Measurements from ENCODE around the gene SLC41A1. TPM values are rescaled to one million over a fixed set of nuclear protein-coding genes. Genes with fewer than 3 reads are reported as not detected.

SLC41A1 gene
- total RNA-seq, 1 experiment from 2014 or later, result 17.2 TPM

DNA sequence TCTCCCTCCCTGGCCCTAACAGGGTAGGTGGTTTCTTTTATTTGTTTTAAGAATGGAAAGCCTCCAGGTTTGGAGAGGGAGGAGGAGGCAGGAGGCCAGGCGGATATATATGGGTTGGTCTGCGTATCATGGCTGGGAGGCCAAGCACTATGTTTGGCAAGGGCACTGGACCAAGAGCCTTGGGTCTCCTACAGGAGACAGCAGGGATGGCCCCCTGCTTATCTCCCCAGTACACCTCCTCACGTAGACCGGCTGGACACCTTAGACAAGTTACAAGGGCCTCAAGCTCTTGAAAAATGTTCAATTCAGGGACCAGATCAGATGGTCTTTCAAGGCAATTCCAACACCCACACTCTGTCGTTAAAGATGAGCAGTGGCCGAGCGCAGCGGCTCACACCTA lies 10.9 kb downstream of the SLC41A1 start:
- Histone ChIP-seq H2AFZ (ENCODE audit: low read length) (no peak overlapping the region), H3K4me1 (ENCODE audit: insufficient read depth, low read length) (no peaks in the 10 kb centered on the region), H3K36me3 (ENCODE audit: low read depth, low read length) (peaks cover 12% of the 10 kb centered on the region), H3K27ac (ENCODE audit: low read length) (no peak overlapping the region), H3F3A (ENCODE audit: low read length, unreplicated experiment) (no peaks in the 10 kb centered on the region), H3K4me2 (ENCODE audit: low read length) (no peak overlapping the region), H4K20me1 (ENCODE audit: low read length) (peaks cover 4% of the 10 kb centered on the region; the same call in 1 of the 2 replicates), H3K27me3 (ENCODE audit: low read length) (no peaks in the 10 kb centered on the region), H3K9me3 (ENCODE audit: low read length) (no peaks in the 10 kb centered on the region), H3K9me2 (replicated peaks; ENCODE audit: low read length) (no peaks in the 10 kb centered on the region), H3K9ac (ENCODE audit: low read length) (no peak overlapping the region), H3K79me2 (ENCODE audit: low read length) (peaks cover 2% of the 10 kb centered on the region; the same call in 1 of the 2 replicates), H3K4me3 (ENCODE audit: low read length) (no peak overlapping the region)
- no peak for DNase-seq
- TF ChIP-seq CTCF (conservative IDR thresholded peaks at IDR 0.05; ENCODE audit: low read depth, low read length), result no peak
- no peak for TF ChIP-seq EZH2 (IDR thresholded peaks at IDR 0.05; ENCODE audit: low read length, unreplicated experiment)
- no peak for TF ChIP-seq EZH2phosphoT487 (IDR thresholded peaks at IDR 0.05; ENCODE audit: borderline replicate concordance, low read length)
- ATAC-seq, result no peak
- ChIA-PET CTCF (no interaction called here), POLR2A (ENCODE audit: unreplicated experiment) (no interaction called here)
- BruUV-seq (replicated peaks), result no TSS peak
- intact Hi-C loops (cut with micrococcal nuclease), result no loop called here

GRCh38 chr1:205800981-205801703 lies 11.9 kb downstream of the SLC41A1 start:
- Histone ChIP-seq H3K9ac (ENCODE audit: low read length) (no peak overlapping the region), H3K9me2 (replicated peaks; ENCODE audit: low read length) (no peaks in the 10 kb centered on the region), H3K4me3 (ENCODE audit: low read length) (no peak overlapping the region), H3K27me3 (ENCODE audit: low read length) (no peaks in the 10 kb centered on the region), H4K20me1 (ENCODE audit: low read length) (peaks cover 4% of the 10 kb centered on the region; the same call in 1 of the 2 replicates), H3K4me2 (ENCODE audit: low read length) (no peak overlapping the region), H3K27ac (ENCODE audit: low read length) (no peak overlapping the region), H3K9me3 (ENCODE audit: low read length) (no peaks in the 10 kb centered on the region), H2AFZ (ENCODE audit: low read length) (no peak overlapping the region), H3K79me2 (ENCODE audit: low read length) (no peaks in the 10 kb centered on the region), H3K4me1 (ENCODE audit: insufficient read depth, low read length) (no peaks in the 10 kb centered on the region), H3F3A (ENCODE audit: low read length, unreplicated experiment) (no peaks in the 10 kb centered on the region), H3K36me3 (ENCODE audit: low read depth, low read length) (peaks cover 12% of the 10 kb centered on the region)
- intact Hi-C loops (cut with micrococcal nuclease), result no loop called here
- no peak for TF ChIP-seq CTCF (conservative IDR thresholded peaks at IDR 0.05; ENCODE audit: low read depth, low read length)
- TF ChIP-seq EZH2phosphoT487 (IDR thresholded peaks at IDR 0.05; ENCODE audit: borderline replicate concordance, low read length), result no peak
- TF ChIP-seq EZH2 (IDR thresholded peaks at IDR 0.05; ENCODE audit: low read length, unreplicated experiment), result no peak
- ChIA-PET CTCF (no interaction called here), POLR2A (ENCODE audit: unreplicated experiment) (no interaction called here)
- no TSS peak for BruUV-seq (replicated peaks)
- ATAC-seq, result no peak
- DNase-seq, result no peak

DNA sequence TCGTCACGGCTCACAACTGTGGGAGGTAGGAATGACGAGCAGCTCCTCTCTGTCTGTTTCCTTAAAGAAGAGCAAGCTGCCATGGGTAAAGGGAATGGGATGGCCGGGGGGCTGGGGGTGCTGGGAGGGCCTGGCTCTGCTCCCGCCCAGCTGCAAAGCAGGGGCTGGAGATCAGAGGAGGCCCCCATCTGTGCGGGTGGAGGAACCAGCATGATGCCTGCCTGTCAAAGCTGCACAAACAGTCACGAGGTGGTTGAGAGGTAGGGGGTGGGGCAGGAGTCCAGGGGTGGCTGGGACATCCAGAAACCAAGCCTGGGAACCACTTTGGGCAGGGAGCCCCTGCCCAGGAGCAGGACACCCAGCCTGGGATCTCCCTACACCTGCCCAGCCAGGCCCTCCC lies 12.6 kb downstream of the SLC41A1 start:
- no peak overlapping the region for H3K9ac ChIP-seq (ENCODE audit: low read length)
- no peaks in the 10 kb centered on the region for H3K27me3 ChIP-seq (ENCODE audit: low read length)
- no peaks in the 10 kb centered on the region for H3F3A ChIP-seq (ENCODE audit: low read length, unreplicated experiment)
- no peaks in the 10 kb centered on the region for H4K20me1 ChIP-seq (ENCODE audit: low read length)
- H3K4me2 ChIP-seq (ENCODE audit: low read length), result no peak overlapping the region
- TF ChIP-seq CTCF (conservative IDR thresholded peaks at IDR 0.05; ENCODE audit: low read depth, low read length) (no peak), EZH2 (IDR thresholded peaks at IDR 0.05; ENCODE audit: low read length, unreplicated experiment) (no peak), EZH2phosphoT487 (IDR thresholded peaks at IDR 0.05; ENCODE audit: borderline replicate concordance, low read length) (no peak)
- CTCF ChIA-PET, result no interaction called here
- no peak overlapping the region for H3K27ac ChIP-seq (ENCODE audit: low read length)
- intact Hi-C loops (cut with micrococcal nuclease), result no loop called here
- H3K4me1 ChIP-seq (ENCODE audit: insufficient read depth, low read length), result no peaks in the 10 kb centered on the region
- H3K4me3 ChIP-seq (ENCODE audit: low read length), result no peak overlapping the region
- no peaks in the 10 kb centered on the region for H3K9me3 ChIP-seq (ENCODE audit: low read length)
- POLR2A ChIA-PET (ENCODE audit: unreplicated experiment), result no interaction called here
- DNase-seq (no peak), ATAC-seq (no peak)
- BruUV-seq (replicated peaks), result no TSS peak
- peaks cover 12% of the 10 kb centered on the region for H3K36me3 ChIP-seq (ENCODE audit: low read depth, low read length)
- no peaks in the 10 kb centered on the region for H3K9me2 ChIP-seq (replicated peaks; ENCODE audit: low read length)
- H2AFZ ChIP-seq (ENCODE audit: low read length), result no peak overlapping the region
- H3K79me2 ChIP-seq (ENCODE audit: low read length), result no peaks in the 10 kb centered on the region
